GM21447 (cell line): Measurements from ENCODE around the gene KRT38.
"Not testable (repeated sequence)": the region's sequence is repeated elsewhere in the genome, so short reads cannot be mapped to it uniquely, and the experiment has no call there.

Experiments
- ATAC-seq: cut with Tn5 transposase; IDR thresholded peaks from one replicate; pipeline ENCODE4 v1.9.1; 2021; ENCODE audit not compliant: unreplicated experiment

The KRT38 gene

DNA sequence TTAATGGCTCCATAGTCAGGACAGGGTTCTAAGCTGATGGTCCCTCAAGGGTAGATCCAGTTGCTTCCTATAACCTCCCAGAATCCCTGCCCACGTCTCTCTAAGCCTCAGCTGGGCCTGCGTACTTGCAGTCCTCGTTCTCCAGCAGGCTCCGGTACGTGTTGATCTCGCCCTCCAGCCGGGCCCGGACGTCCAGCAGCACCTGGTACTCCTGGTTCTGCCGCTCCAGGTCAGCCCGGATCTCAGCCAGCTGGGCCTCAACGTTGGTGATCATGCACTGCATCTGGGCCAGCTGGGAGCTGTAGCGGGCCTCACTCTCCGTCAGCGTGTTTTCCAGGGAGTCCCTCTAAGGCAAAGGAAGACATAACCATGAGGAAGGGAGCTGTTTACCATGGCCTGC is 21.9 kb upstream of the KRT38 start:
- no peak for ATAC-seq

DNA sequence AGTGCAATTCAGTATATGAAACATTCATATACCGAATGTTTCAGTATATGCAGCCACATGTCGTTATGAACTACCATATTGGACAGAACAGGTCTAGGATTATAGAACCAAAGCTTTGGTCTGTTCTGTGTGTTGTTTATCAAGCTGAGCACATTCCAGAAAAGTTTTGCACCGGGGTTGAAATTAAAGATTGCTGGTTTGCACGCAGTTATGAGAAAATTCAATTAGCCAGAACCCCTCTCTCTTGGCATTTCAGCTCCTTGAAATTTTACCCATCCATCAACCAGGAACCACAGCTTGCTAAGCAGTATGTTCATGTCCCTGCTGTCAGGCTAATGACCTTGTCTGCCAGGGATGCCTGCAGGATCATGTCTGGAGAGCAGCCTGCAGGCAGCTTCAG is 16.9 kb upstream of the KRT38 start:
- ATAC-seq = no peak

DNA sequence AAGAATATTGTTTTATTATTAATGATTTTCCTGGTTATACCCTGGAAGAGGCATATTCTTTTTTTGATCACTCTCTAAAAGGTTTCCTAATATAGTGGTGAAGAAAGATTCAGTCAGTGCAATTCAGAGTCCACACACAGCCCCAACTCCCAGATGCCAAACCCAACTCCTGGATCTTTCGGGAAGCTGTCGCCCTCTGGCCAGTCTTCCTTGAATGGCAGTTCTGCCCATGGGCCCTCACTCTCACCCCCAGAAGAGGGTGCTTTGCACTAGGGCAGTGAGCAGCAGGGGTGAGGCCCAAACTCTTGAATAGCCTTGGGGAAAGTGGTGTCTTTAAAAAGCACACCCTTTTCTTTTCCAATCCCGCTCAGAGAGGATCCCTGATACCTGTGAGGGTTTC is 15.4 kb upstream of the KRT38 start:
- no peak for ATAC-seq

DNA sequence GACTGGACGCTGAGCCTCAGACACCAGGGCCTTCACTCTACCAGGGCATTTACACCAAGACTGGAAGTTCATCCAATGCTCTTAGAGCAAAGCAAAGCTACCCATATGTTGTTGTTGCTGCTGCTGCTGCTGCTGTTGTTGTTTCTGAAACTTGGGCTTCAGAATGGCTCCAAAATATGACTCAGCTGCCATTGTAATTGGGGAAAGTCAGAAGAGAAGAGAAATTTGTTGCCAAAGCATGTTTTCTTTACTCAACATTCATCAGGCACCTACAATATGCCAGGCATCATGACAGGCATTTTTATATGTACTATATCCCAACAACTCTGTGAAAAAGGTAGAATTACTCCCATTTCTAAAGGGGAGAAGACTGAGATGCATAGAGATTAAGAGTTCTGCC is 14.5 kb upstream of the KRT38 start:
- no peak for ATAC-seq

DNA sequence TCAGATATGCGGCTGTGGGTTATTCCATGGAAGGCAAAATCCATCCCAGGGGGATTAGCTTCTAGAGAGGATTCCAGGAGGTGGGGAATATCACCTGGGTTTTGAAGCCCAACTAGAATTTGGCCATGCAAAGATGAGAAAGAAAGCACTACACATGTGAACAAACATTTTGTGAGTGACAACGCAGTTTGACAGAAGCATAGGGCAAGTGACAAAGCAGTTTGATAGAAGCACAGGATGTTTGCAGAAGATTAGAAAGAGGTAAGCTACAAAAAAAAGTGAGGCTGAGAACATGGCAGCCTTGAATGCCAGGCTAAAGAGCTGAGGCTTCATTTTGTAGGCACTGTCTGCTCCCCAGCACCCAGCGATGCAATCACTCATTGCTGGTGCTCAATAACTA is 12.3 kb upstream of the KRT38 start:
- no peak for ATAC-seq

DNA sequence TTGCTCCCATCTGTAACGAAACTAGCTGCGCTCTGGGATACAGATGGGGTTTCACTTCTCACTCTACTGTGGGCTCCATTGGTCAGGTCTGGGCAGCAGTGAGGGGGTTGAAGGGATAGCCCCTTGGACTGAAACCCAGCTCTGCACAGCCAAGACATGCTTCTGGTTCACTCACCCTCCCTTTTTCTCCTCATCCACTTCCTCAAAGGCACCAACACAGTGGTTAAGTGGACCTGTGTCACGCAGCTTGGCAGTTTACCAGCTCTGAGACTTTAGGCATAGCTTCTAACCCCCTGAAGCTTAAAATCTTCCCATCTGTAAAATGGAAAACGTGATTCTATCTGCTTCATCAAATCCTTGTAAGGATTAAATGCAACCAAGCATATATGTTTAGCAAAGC is 11.5 kb upstream of the KRT38 start:
- no peak for ATAC-seq

DNA sequence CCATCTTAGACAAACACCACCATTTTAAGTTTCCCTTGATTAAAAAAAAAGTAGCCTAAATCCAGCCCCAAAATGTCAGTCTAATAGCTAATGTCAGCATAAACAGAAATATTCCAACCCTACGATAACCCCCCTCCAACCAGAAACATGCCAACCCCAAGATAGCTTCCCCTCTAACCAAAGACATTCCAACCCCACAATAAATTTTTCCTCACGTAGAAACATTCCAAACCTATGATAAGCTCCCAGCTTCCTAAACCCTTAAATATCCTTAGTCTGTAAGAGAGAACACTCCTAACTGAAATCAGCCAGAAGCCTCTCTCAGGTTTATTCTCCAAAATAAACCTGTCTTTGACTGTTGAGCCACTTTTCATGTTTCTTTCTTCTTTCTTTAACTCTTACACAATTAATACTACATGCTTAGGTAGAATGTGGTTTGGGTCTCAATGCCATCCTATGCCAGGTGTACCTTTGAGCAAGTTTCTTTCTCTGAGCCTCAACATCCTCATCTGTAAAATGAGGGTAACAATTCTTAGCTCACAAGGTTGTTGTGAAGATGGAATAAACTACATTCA is 10.5 kb upstream of the KRT38 start:
- ATAC-seq = no peak

DNA sequence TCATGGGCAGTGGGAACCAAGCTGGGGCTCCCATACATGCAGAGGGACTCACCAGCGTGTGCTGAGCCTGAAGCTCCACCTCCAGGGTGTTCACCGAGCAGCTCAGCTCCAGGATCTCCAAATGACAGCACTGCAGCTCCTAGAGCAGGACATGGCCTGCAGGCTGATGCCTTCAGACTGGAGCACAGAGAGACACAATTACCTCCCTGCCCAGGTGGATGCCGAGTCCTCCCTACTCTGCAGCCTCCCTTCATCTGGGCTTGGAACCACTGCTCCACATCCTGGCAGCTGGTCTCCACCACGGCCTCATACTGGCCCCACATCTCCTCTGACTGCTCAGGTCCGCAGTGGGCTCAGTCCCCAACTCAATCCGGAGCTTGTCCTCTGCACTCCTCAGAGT is 8.2 kb upstream of the KRT38 start:
- no peak for ATAC-seq

DNA sequence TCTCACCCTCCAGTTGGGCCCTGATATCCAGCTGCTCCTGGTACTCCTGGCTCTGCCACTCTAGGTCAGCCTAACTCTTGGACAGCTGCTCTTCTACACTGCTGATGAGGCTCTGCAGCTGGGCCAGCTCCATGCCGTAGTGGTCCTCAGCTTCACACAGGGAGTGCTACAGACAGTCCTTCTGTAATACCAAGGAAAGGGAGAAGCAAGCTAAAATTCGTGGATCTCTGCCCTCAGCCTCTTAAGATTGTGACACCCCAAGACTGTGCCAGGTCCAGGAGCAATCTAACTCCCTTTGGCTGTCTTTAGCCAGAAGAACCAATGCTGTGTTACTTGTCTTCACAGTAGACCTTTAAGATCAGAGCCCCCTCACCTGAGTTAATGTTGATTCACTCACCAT is 7.7 kb upstream of the KRT38 start:
- ATAC-seq = no peak

DNA sequence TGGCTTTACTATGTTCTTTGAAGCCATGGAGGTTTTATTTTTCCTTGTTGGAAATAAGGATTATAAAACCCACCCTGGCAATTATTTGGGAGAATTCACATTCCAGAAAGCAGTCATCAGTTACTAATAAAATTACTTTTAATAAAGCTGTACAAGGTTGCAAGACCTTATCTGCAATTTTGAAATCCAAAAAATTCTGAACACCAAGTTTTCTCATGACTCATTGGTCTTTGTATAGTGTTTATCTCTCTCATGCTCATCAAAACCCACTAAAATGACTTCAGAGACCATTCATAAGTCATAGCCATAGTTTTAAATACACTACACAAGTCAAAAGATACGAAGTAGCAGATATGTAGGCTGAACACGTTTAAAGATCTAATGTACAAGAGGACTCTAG is 6.0 kb upstream of the KRT38 start:
- no peak for ATAC-seq

DNA sequence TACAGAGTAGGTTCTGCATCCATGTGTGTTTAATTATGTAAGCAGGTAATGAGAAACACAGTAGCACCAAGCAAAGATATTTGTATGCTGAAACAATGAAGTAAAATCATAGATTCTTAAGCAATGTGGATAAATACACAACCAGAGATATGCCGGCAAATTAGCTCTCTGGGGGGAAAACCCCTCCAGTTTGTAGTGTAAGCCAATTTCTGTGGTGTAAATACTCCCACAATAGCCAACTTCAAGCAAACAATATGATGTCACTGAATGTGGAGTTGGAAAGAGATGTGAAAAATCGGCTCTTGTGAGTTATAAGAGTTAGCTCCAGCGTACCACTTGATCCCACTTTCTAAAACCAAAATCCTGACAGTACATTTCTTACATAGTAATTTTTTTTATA is 3.9 kb upstream of the KRT38 start:
- no peak for ATAC-seq

DNA sequence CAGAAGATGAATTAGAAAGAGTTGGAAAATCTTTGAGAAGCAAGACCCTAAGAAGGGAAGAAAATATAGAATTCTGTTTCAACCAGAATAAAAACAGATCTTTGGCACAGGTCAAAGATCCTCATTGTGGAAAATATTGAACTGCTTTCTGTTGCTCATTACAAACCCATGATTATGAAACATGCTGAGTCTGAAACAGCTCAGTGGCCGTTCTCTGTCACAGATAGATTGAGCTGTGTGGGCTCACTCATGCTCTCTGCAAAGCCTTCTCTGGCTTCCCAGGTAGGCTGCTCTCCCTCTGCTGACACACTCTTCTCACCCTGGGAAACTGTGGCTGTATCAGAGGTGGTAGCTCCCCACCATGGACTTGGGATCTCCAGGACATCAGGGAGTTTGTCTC is 3.4 kb upstream of the KRT38 start:
- no peak for ATAC-seq

DNA sequence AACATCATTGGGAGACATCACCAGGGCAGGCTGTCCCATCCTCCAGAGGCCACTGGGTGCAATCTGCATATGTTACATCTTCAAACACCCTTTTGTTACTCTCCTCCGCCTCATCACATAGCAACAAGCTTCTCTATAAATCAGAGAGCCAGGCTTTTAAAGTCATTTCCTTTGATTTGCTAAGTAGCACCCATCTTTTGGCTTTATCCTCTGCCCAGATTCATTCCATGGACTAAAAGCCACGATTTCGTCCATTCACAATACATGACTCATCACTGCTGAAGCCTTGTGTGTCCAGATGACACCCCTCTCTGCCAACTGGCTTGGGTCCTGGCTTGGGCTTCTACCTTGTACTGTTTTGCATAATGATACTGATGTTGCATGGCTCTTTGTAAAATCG is 2.0 kb upstream of the KRT38 start:
- no peak for ATAC-seq

DNA sequence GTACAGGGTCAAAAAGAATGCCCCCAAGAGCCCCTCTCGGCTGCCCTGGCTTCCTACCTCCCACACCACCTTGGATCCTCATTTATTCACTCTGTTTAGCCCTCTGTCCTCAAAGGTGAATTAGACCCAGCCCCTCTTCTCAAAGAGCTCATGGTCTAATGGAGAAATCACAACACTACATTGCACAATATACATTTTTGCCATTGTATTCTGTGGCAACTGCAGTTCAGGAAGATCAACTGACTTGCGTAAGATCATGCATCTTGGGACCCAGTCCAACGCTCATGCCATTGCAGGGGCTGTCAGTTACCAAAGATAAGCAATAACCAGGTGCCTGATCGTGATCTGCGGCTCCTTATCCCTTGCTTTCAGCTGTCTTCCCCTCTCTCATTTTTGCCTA is 1.4 kb downstream of the KRT38 start:
- no peak for ATAC-seq

DNA sequence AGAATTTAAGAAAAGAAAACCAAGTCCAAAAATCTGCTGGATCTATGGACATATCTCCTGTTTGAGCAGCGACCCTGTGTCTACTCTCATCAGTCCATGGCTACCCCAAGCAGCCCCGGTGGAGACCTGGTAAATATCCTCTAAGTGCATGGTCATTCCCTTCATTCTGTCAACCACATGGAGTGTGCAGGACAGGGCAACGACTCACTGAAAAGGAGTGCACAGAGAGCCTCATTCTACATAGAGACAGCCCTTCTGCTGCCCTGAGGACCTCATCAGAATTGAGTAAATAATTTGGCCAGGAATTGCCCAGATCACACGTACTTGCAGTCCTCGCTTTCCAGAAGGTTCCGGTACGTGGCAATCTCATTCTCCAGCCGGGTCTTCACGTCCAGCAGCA is 3.0 kb downstream of the KRT38 start:
- no peak for ATAC-seq

DNA sequence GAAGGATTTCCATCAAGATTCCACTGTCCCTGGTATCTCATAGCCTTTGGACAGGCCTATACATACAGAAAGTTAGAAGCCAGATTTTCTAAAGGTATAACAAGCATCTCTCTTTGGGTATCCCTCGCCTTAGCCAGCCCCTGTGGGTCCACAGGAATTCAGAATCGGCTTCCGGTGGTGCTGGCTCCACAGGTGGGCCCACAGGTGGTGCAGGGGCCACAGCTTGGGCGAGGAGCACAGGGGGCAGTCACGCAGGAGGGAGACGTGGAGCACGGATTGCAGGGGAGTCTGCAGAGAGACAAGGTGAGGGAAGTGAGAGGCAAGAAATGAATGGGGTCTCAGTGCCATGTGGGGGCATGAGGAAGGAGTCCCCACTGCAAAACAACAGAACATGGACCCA is 3.5 kb downstream of the KRT38 start:
- no peak for ATAC-seq

DNA sequence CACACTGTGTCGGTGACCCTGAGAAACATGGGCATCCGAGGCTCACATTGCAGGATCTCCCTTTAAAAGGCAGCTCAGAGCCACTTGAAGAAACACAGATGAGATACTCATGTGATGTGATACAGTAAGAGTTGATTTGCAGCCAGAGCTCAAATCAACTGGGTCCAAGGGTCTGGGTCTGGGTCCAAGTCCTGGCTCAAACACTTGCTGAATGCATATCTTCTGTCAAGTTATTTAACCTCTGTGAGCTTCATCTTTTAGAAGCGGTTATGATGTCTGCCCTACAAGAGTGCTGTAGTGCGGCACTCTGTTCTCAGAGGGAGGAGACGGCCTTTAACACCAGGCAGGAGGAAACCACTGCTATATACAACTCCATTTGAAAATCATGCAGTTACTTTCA is 6.4 kb downstream of the KRT38 start:
- ATAC-seq = no peak

DNA sequence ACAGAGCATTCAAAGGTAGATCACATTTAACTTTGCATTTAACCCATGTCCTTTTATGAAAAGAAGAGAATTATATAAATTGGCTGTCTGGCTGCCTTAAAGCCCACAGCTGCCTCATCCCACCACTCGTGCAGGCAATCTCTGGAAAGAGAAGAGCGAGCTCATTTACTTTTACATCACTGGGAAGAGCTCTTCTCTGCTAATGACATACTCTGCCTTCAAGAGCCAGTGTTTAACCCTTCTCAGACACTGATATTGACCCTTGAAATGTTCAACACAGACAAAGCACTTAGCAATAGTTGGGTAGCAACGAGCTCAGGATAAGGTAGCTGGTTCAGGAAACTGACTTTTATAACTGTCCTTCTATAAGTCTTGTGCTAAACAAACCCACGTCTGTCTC is 6.8 kb downstream of the KRT38 start:
- no peak for ATAC-seq

DNA sequence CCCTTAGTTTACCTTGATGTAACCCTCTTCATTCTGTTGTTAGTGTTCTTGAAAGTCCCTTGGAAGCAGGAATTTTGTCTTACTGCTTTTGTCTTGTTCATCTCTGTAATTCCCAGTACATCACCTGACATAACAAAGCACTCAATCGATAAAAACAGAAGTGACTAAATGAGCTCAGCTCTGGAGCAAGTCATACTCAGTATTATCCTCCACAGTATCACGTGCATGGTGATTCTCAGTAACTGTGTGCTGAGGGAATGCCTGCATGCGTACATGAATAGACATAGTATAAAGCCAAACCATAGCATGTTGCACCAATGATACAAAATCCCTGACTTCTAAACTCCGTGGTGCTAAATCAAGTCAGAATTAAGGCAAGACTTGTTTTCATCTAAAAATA is 7.2 kb downstream of the KRT38 start:
- no peak for ATAC-seq

DNA sequence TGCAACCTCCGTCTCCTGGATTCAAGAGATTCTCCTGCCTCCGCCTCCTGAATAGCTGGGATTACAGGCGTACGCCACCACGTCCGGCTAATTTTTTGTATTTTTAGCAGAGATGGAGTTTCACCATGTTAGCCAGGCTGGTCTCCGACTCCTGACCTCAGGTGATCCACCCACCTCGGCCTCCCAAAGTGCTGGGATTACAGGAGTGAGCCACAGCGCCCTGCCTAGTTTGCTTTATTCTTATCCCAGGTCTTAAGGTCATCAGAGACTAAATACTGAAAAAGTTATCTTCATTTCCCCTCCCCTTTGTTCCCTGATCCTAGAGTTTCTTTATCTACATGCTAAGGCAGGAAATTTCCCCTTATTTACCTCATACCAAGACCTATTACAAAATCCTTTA is 10.4 kb downstream of the KRT38 start:
- not testable (repeated sequence) for ATAC-seq

DNA sequence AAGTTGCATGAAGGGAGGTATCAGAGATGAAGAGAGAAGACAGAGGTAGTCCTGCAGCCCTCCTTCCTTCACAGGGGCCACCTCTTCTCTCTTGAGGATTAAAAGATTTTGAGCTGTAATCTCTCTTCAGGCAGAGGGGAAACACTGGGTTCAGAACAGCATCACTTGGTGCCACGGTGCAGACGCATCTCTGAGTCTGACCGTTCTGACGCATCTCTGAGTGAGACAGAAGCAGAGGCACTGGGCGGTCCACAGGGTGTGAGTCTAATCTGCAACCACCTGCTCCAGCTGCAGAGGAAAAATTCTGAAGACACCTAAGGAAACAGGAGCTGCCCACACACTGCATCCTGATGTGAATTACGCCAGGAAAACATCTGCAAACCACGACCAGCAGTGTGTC is 11.1 kb downstream of the KRT38 start:
- ATAC-seq = no peak

DNA sequence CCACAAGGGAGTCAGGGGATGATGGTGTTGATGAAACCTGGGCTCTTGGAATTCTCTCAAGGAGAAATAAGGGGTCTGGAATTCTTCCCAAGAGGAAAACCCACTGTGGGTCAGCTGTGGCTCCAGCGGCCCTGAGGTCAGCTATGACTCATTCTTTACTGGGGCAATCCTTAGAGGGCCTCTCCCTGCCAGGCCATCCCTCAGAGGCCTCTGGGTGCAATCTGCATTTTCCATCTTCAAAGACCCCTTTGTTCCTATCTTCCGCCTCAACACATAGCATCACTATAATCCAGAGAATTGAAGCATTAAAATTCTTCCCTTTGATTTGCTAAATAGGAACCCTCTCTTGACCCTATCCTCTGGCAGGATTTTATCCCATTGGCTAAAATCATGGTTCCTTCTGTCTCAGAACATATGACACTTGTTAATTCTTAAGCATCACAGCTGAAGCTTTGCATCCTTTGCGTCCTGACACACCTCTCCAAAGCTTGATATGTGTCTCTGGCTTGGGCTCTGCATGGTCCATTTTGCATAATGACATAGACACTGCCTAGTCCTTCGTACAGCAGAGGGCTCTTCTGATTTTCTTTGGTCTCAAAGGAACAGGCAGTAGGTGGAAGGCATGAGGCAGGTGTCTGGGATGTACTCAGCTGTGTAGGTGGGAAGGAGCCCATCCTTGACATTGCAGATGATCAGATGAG is 12.0 kb downstream of the KRT38 start:
- ATAC-seq = no peak

DNA sequence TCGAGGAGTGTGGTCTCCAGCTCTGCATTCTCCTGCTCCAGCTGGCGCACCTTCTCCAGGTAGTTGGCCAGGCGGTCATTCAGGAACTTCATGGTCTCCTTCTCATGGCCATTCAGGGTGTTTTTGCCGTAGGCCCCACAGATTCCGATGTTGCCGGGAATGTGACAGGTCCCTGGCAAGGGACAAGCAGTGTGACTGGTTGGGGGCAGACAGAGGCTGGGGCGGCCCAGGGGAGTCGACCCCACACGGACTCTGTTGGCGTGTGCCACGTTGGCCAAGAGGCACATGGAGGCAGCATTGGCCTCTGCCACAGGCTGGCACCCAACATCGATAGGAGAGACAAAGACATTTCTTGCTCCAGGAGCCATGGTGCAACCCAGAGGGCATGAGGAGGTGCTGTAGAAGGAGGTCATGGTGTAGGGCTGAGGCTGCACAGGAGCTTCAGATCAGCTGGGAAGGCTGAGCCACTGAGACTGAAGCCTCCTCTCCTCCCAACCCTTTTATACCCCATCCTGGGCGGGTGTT is 16.6 kb downstream of the KRT38 start, which contains the start of gene KRT37:
KRT37 (minus strand) TSS at position 475 of the 525 bp plus-strand sequence; CDS start at position 413, 62 bp downstream.
- ATAC-seq = no peak
